ENCODE data around the gene MICU1. TPM values are rescaled to one million over a fixed set of nuclear protein-coding genes. Genes with fewer than 3 reads are reported as not detected.
"Not testable (repeated sequence)": the region's sequence is repeated elsewhere in the genome, so short reads cannot be mapped to it uniquely, and the experiment has no call there.

The MICU1 gene
- total RNA-seq, 1 experiment from 2014 or later, result 36.0 TPM

DNA sequence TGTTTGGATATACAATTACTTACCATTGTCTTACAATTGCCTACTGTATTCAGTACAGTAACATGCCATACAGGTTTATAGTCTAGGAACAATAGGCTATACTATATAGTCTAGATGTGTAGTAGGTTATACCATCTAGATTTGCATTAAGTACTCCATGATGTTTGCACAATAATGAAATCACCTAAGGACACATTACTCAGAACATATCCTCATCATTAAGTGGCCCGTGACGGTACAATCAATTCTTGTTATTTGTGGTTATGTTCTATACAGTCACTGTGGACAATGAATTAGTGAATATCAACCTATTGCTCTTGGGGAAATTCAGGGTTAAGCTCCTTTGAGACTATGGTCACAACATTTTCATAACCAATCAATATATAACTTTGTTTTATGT lies 75.6 kb downstream of the MICU1 start:
- no peak for DNase-seq (ENCODE audit: low spot score)
- ChIA-PET POLR2A (no interaction called here), CTCF (no interaction called here)
- H3K4me3 Mint-ChIP-seq, result no peak overlapping the region
- peaks cover 15% of the 10 kb centered on the region for H3K36me3 Mint-ChIP-seq
- no peak overlapping the region for H3K27ac Mint-ChIP-seq
- no peaks in the 10 kb centered on the region for H3K9me3 Mint-ChIP-seq
- H3K27me3 Mint-ChIP-seq (ENCODE audit: low read depth), result no peaks in the 10 kb centered on the region
- H3K4me1 Mint-ChIP-seq, result peaks cover 10% of the 10 kb centered on the region
- TF ChIP-seq SMAD4 (CRISPR knock-in tag; IDR thresholded peaks at IDR 0.05), result no peak
- no peak for TF ChIP-seq MYBL2 (CRISPR knock-in tag; IDR thresholded peaks at IDR 0.05)
- TF ChIP-seq ATF6 (CRISPR knock-in tag; IDR thresholded peaks at IDR 0.05), result no peak
- TF ChIP-seq GRHL2 (CRISPR knock-in tag; IDR thresholded peaks at IDR 0.05; ENCODE audit: insufficient replicate concordance, severe bottlenecking), result no peak
- TF ChIP-seq TCF7 (CRISPR knock-in tag; IDR thresholded peaks at IDR 0.05; ENCODE audit: low read depth), result no peak
- no peak for TF ChIP-seq ETV6 (CRISPR knock-in tag; IDR thresholded peaks at IDR 0.05)
- TF ChIP-seq MXD4 (CRISPR knock-in tag; IDR thresholded peaks at IDR 0.05; ENCODE audit: borderline replicate concordance), result no peak
- TF ChIP-seq, protein P1, sequence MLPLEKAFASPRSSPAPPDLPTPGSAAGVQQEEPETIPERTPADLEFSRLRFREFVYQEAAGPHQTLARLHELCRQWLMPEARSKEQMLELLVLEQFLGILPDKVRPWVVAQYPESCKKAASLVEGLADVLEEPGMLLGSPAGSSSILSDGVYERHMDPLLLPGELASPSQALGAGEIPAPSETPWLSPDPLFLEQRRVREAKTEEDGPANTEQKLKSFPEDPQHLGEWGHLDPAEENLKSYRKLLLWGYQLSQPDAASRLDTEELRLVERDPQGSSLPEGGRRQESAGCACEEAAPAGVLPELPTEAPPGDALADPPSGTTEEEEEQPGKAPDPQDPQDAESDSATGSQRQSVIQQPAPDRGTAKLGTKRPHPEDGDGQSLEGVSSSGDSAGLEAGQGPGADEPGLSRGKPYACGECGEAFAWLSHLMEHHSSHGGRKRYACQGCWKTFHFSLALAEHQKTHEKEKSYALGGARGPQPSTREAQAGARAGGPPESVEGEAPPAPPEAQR (CRISPR knock-in tag; IDR thresholded peaks at IDR 0.05), result no peak
- TF ChIP-seq ZNF671 (CRISPR knock-in tag; IDR thresholded peaks at IDR 0.05), result no peak
- TF ChIP-seq PRRX2 (CRISPR knock-in tag; IDR thresholded peaks at IDR 0.05), result no peak
- TF ChIP-seq, protein P2, sequence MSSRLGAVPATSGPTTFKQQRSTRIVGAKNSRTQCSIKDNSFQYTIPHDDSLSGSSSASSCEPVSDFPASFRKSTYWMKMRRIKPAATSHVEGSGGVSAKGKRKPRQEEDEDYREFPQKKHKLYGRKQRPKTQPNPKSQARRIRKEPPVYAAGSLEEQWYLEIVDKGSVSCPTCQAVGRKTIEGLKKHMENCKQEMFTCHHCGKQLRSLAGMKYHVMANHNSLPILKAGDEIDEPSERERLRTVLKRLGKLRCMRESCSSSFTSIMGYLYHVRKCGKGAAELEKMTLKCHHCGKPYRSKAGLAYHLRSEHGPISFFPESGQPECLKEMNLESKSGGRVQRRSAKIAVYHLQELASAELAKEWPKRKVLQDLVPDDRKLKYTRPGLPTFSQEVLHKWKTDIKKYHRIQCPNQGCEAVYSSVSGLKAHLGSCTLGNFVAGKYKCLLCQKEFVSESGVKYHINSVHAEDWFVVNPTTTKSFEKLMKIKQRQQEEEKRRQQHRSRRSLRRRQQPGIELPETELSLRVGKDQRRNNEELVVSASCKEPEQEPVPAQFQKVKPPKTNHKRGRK (CRISPR knock-in tag; IDR thresholded peaks at IDR 0.05; ENCODE audit: borderline replicate concordance), result no peak
- no peak for ATAC-seq

- peak overlapping the region; percentile 24; the same call in 1 of the 2 replicates for H3K27ac Mint-ChIP-seq
- peaks cover 14% of the 10 kb centered on the region for H3K9me3 Mint-ChIP-seq
- H3K4me3 Mint-ChIP-seq, result no peak overlapping the region
- no peaks in the 10 kb centered on the region for H3K27me3 Mint-ChIP-seq (ENCODE audit: low read depth)
- H3K36me3 Mint-ChIP-seq, result peaks cover 43% of the 10 kb centered on the region
- H3K4me1 Mint-ChIP-seq, result peaks cover 12% of the 10 kb centered on the region
- POLR2A ChIA-PET, result no interaction called here
- ATAC-seq (no peak), DNase-seq (ENCODE audit: low spot score) (no peak)
- CTCF ChIA-PET, result no interaction called here
- TF ChIP-seq MYBL2 (CRISPR knock-in tag; IDR thresholded peaks at IDR 0.05) (no peak), FOXK1 (CRISPR knock-in tag; IDR thresholded peaks at IDR 0.05) (no peak)
- TF ChIP-seq, protein P3, sequence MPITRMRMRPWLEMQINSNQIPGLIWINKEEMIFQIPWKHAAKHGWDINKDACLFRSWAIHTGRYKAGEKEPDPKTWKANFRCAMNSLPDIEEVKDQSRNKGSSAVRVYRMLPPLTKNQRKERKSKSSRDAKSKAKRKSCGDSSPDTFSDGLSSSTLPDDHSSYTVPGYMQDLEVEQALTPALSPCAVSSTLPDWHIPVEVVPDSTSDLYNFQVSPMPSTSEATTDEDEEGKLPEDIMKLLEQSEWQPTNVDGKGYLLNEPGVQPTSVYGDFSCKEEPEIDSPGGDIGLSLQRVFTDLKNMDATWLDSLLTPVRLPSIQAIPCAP (CRISPR knock-in tag; IDR thresholded peaks at IDR 0.05), result no peak
These were observed 80.3 kb downstream of the MICU1 start for GRCh38 chr10:72545546-72545945.

DNA sequence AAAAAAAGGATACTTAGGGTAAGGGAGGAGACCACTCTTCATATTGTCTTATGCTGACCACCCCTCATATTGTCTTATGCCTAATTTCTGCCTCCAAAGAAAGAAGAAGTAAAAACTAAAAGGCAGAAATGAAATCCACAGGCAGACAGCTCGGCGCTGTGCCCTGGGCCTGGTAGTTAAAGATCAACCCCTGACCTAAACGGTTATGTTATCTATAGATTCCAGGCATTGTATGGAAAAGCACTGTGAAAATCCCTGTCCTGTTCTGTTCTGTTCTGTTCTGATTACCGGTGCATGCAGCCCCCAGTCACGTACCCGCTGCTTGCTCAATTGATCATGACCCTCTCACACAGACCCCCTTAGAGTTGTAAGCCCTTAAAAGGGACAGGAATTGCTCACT lies 82.0 kb downstream of the MICU1 start:
- DNase-seq (ENCODE audit: low spot score); CTCF ChIA-PET; H3K27me3 Mint-ChIP-seq (ENCODE audit: low read depth); H3K27ac Mint-ChIP-seq; H3K4me3 Mint-ChIP-seq; ATAC-seq; POLR2A ChIA-PET: not testable (repeated sequence)
- Mint-ChIP-seq H3K36me3 (peaks cover 41% of the 10 kb centered on the region), H3K9me3 (peaks cover 18% of the 10 kb centered on the region), H3K4me1 (peaks cover 12% of the 10 kb centered on the region)

GRCh38 chr10:72542396-72542815 lies 83.5 kb downstream of the MICU1 start:
- CTCF ChIA-PET, result no interaction called here
- peaks cover 35% of the 10 kb centered on the region for H3K36me3 Mint-ChIP-seq
- DNase-seq (ENCODE audit: low spot score) (no peak), ATAC-seq (no peak)
- H3K9me3 Mint-ChIP-seq, result peaks cover 18% of the 10 kb centered on the region
- POLR2A ChIA-PET, result no interaction called here
- H3K27ac Mint-ChIP-seq, result no peak overlapping the region
- peaks cover 20% of the 10 kb centered on the region for H3K4me1 Mint-ChIP-seq
- H3K4me3 Mint-ChIP-seq, result no peak overlapping the region
- H3K27me3 Mint-ChIP-seq (ENCODE audit: low read depth), result no peaks in the 10 kb centered on the region
- TF ChIP-seq FOXP4 (CRISPR knock-in tag; IDR thresholded peaks at IDR 0.05), result no peak
- TF ChIP-seq RELA (CRISPR knock-in tag; IDR thresholded peaks at IDR 0.05; ENCODE audit: borderline replicate concordance), result no peak
- TF ChIP-seq NR1H2 (CRISPR knock-in tag; IDR thresholded peaks at IDR 0.05), result no peak
- no peak for TF ChIP-seq RORB (CRISPR knock-in tag; IDR thresholded peaks at IDR 0.05)
- no peak for TF ChIP-seq SMAD3 (CRISPR knock-in tag; IDR thresholded peaks at IDR 0.05; ENCODE audit: borderline replicate concordance)
- TF ChIP-seq, protein P3 (CRISPR knock-in tag; IDR thresholded peaks at IDR 0.05), result no peak
- no peak for TF ChIP-seq FOXJ3 (CRISPR knock-in tag; IDR thresholded peaks at IDR 0.05; ENCODE audit: borderline replicate concordance)
- TF ChIP-seq ATF3 (CRISPR knock-in tag; conservative IDR thresholded peaks at IDR 0.05), result no peak
